ENCODE results near the gene SOAT2. TPM values are rescaled to one million over a fixed set of nuclear protein-coding genes. Genes with fewer than 3 reads are reported as not detected.
A peak's percentile ranks its signal among the peaks of the same experiment; 100 is the strongest.

The SOAT2 gene
- total RNA-seq, 1 experiment from 2014 or later: not detected

- H3K36me3 Mint-ChIP-seq (ENCODE audit: insufficient read depth in 1 of 3, low read depth in 3 of 3): peaks cover 3 to 23% (median 14%) of the 10 kb centered on the region in 3 experiments
- no peaks in the 10 kb centered on the region for H4K20me1 ChIP-seq (ENCODE audit: control insufficient read depth, insufficient read depth, insufficient read length)
- WGBS (ENCODE audit: extremely low coverage, insufficient read length, low lambda C conversion rate): no CpG with 5 or more reads among the region's 67 CpGs
- H3K4me1 Mint-ChIP-seq: peaks cover 9 to 13% of the 10 kb centered on the region in 2 experiments
- peak within 1 kb of the TSS; percentile 79 for H3K4me2 ChIP-seq (ENCODE audit: insufficient read depth, insufficient read length, low read length)
- H3K9me3 ChIP-seq (ENCODE audit: control insufficient read depth, low read depth, low read length): no peaks in the 10 kb centered on the region
- H3K18ac ChIP-seq (ENCODE audit: insufficient read length, low read depth, low read length): peak within 1 kb of the TSS; percentile 28
- H3K23me2 ChIP-seq (ENCODE audit: insufficient read length, low read depth, low read length, poor library complexity, severe bottlenecking): no peaks in the 10 kb centered on the region
- H3K27ac Mint-ChIP-seq: peak within 1 kb of the TSS; percentile 87 to 93 (median 89); a peak in 6 of 7 replicates
- H3K79me2 ChIP-seq (ENCODE audit: insufficient read depth, low read length): no peaks in the 10 kb centered on the region
- H2AK5ac ChIP-seq (ENCODE audit: insufficient read length, low read length): no peak within 1 kb of the TSS
- H2AFZ ChIP-seq (ENCODE audit: low read length): no peak within 1 kb of the TSS
- no peak within 1 kb of the TSS for H2BK12ac ChIP-seq (ENCODE audit: insufficient read length, low read depth, low read length)
- H3K56ac ChIP-seq (ENCODE audit: insufficient read length, low read depth, low read length): no peak within 1 kb of the TSS
- no peak for TF ChIP-seq CTCF (conservative IDR thresholded peaks at IDR 0.05)
- H3K4me3 Mint-ChIP-seq: peak within 1 kb of the TSS; percentile 78 to 88
- no peak within 1 kb of the TSS for H4K5ac ChIP-seq (ENCODE audit: insufficient read length, low read depth, low read length)
- no peak within 1 kb of the TSS for H2BK15ac ChIP-seq (ENCODE audit: low read depth, low read length)
- H4K91ac ChIP-seq (ENCODE audit: insufficient read length, low read depth, low read length): no peak within 1 kb of the TSS
- no peaks in the 10 kb centered on the region for H3K27me3 ChIP-seq (ENCODE audit: insufficient read depth, low read length)
- H3K4ac ChIP-seq (ENCODE audit: low read depth, low read length): no peak within 1 kb of the TSS
- peaks cover 2% of the 10 kb centered on the region; the same call in 1 of the 2 replicates for H3K4me1 ChIP-seq (ENCODE audit: insufficient read depth, low read length)
- H3K27ac ChIP-seq (ENCODE audit: insufficient read length, low read depth, low read length): no peak within 1 kb of the TSS
- H3K27me3 Mint-ChIP-seq (ENCODE audit: low read depth): peaks cover 45% of the 10 kb centered on the region
- no peak within 1 kb of the TSS for H2BK120ac ChIP-seq (ENCODE audit: low read depth, low read length, poor library complexity, severe bottlenecking)
- no peak within 1 kb of the TSS for H3K14ac ChIP-seq (ENCODE audit: insufficient read depth, low read length)
- H4K8ac ChIP-seq (replicated peaks; ENCODE audit: insufficient read length, low read depth, low read length): no peak within 1 kb of the TSS
- H3K9me3 Mint-ChIP-seq: peaks cover 0 to 2% of the 10 kb centered on the region in 2 experiments; a peak in 1 of 5 replicates
- H3K23ac ChIP-seq (ENCODE audit: insufficient read length, low read depth, low read length): no peak within 1 kb of the TSS
- no peak within 1 kb of the TSS for H2BK20ac ChIP-seq (ENCODE audit: low read depth, low read length, poor library complexity, severe bottlenecking)
- no peak within 1 kb of the TSS for H2BK5ac ChIP-seq (ENCODE audit: insufficient read length, low read length)
- no peaks in the 10 kb centered on the region for H3K79me1 ChIP-seq (ENCODE audit: insufficient read depth, low read depth, low read length, poor library complexity, severe bottlenecking)
- H3T11ph ChIP-seq (ENCODE audit: low read length): no peak within 1 kb of the TSS
- DNase-seq: peak; percentile 100
- H3K9ac ChIP-seq (ENCODE audit: extremely low read depth, insufficient read length, low read length): peak within 1 kb of the TSS; percentile 2
Observed at GRCh38 chr12:53079226-53080117, 23.8 kb upstream of the SOAT2 start, which contains the start of gene SPRYD3. SPRYD3 (minus strand) TSS chr12:53079390; CDS start chr12:53079333, 57 bp downstream.

Data from H9 (cell line).